ENCODE data around the gene PRR36.

- TF ChIP-seq CTCF (conservative IDR thresholded peaks at IDR 0.05): no peak
- TF ChIP-seq EZH2 (IDR thresholded peaks at IDR 0.05; ENCODE audit: low read depth): no peak
These were observed at the start of gene PRR36 for GRCh38 chr19:7874076-7874896.
